Measurements from ENCODE around the gene VPS18.

DNA sequence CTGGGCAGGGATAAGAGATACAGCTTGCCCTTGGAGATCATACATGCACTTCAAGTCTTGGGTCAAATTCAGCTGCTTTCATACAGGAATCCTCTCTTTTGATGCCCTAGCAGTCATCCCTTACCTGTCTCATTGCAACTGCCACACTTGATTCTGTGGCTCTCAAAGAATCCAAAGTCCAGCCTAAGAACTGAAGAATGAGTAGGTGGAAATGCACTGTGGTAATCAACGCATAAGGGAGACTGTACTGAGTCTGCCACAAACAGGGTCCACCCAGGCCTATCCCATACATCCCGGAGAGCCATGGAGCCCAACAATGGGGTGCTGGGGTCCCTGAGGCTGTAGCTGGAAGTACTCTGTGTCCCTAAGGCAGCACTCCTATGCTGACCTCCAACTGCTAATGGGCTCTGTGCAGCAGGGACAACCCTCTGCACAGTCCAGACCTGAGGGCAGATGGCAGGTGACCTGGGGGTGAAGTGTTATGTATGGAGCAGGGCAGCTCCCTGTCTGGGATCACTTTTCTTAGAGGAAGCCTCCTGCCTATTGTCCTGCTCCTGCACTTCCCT lies 1.7 kb upstream of the VPS18 start:
- no peak for TF ChIP-seq GATA2 (IDR thresholded peaks at IDR 0.05; ENCODE audit: low read depth, low read length)
- TF ChIP-seq GATA3 (IDR thresholded peaks at IDR 0.05; ENCODE audit: low read depth, low read length), result no peak

Measured in SH-SY5Y (cell line).